ENCODE data around the gene ADCY5. TPM values are rescaled to one million over a fixed set of nuclear protein-coding genes. Genes with fewer than 3 reads are reported as not detected.

Gene ADCY5
- total and polyA plus RNA-seq, 8 donors, result 3.4 to 17.6 (median 14.2) TPM

DNA sequence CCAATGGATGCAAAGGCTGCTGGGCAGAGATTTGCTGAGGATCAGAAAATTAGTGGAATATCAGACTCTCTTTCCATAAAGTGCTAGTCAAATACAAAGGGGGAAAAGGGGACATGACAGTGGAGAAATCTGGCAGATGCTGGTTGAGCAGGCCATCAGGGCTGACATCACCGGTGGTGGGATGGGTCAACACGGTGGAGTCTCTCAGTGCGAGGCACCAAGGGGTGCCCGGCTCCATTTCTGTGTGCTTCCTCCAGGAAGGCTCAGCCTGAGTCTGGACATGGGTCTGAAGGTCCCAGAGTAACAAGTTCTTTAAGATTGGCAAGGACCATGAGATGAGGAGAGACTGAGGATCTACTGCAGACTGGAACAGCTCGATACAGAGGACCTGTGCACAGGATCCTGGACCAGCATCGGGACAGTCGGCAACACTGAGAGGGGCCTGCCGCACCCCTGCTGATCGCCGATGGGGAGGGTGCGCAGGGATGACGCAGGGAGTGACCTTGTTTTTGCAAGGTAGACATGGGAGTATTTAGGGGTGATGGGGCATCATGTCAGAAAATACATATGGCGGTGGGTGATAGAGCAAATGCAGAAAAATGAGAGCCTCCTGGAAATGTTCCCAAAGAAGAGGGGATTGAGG lies 154.5 kb downstream of the ADCY5 start:
- ATAC-seq (no peak), DNase-seq (peak in 1 of 4 donors; percentile 17)
- Histone ChIP-seq H3K36me3 (no peaks in the 10 kb centered on the region), H3K27ac (no peak overlapping the region), H3K4me1 (no peaks in the 10 kb centered on the region), H3K27me3 (peaks cover 0 to 11% of the 10 kb centered on the region in 2 donors), H3K4me3 (no peak overlapping the region), H3K9me3 (no peaks in the 10 kb centered on the region)
- intact Hi-C loops (cut with DNase I), result no loop called here
- TF ChIP-seq, protein P1, sequence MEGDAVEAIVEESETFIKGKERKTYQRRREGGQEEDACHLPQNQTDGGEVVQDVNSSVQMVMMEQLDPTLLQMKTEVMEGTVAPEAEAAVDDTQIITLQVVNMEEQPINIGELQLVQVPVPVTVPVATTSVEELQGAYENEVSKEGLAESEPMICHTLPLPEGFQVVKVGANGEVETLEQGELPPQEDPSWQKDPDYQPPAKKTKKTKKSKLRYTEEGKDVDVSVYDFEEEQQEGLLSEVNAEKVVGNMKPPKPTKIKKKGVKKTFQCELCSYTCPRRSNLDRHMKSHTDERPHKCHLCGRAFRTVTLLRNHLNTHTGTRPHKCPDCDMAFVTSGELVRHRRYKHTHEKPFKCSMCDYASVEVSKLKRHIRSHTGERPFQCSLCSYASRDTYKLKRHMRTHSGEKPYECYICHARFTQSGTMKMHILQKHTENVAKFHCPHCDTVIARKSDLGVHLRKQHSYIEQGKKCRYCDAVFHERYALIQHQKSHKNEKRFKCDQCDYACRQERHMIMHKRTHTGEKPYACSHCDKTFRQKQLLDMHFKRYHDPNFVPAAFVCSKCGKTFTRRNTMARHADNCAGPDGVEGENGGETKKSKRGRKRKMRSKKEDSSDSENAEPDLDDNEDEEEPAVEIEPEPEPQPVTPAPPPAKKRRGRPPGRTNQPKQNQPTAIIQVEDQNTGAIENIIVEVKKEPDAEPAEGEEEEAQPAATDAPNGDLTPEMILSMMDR (IDR thresholded peaks at IDR 0.05), result no peak

DNA sequence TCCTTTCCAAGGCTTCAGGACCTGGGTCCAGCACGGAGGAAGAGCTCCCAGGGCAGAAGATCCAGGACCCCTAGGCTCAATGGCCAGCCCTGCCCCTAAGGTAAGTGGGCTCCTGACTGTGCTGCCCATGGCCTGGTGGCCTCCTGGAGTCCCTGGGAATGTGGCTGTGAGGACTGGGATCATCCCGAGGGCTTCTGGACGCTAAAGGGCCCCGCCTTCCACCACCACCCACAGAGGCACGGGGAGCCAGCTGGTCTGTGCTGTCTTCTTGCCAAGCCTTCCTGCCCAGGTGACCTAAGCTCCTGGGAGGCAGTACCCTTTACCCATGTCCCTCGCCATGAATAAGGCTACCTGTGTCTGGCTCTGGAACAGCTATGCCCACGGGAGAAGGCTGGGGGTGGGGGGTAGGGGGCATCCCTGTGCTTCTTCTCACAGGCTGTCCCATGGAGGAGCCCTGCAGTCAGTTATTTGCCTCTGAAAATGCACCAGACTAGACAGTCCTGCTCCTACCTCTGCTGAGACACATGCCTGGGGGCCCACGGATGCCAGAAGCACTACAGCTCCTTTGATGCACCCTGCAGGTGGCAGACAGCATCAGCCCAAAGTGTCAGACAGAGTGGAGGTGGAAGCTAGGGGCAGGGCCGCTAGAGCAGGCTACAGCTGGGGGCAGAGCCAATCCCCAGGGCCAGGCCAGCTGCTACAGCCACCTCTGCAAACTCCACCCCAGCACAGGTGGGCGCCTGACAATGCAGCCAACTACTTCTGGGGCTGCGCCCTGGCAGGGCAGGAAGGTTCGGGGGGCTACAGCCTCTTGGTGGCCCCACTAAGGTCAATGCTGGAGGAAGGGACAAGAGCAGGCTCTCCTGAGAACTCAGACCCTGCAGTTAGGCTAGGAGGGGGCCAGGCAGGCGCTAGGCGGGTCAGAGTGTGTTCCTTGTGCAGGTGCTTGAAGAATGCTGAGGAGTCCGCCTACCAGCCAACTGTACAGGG lies 156.3 kb downstream of the ADCY5 start:
- TF ChIP-seq, protein P1 (IDR thresholded peaks at IDR 0.05), result no peak
- H3K4me3 ChIP-seq, result no peak overlapping the region
- no peaks in the 10 kb centered on the region for H3K9me3 ChIP-seq
- H3K27me3 ChIP-seq, result peaks cover 0 to 11% of the 10 kb centered on the region in 2 donors
- DNase-seq, result peak in 1 of 4 donors; percentile 14
- no peaks in the 10 kb centered on the region for H3K36me3 ChIP-seq
- H3K27ac ChIP-seq, result no peak overlapping the region
- no peak for ATAC-seq
- intact Hi-C loops (cut with DNase I), result no loop called here
- H3K4me1 ChIP-seq, result no peaks in the 10 kb centered on the region

DNA sequence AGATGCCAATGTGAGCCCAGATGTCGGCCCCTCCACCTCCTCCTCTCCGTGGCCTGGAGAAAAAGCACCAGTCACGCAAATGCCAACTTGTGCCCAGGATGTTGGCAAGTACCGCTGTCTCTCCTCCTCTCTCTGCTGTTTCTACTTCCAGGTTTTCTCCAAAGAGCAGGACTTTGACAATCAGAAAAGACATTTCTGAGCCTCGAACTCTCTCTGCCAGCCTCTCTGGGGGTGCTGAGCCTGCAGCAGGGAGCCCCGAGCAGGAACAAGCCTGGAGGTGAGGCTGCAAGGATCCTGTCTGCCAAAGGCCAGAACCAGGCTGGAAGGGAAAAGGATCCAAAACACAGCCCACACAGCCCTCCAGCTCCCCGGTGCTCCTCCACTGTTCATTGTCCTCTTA lies 157.5 kb downstream of the ADCY5 start:
- no peak for DNase-seq
- TF ChIP-seq, protein P1 (IDR thresholded peaks at IDR 0.05), result no peak
- H3K4me1 ChIP-seq, result no peaks in the 10 kb centered on the region
- no peaks in the 10 kb centered on the region for H3K36me3 ChIP-seq
- no peak overlapping the region for H3K4me3 ChIP-seq
- H3K9me3 ChIP-seq, result no peaks in the 10 kb centered on the region
- ATAC-seq, result no peak
- H3K27me3 ChIP-seq, result peaks cover 0 to 11% of the 10 kb centered on the region in 2 donors
- H3K27ac ChIP-seq, result no peak overlapping the region
- intact Hi-C loops (cut with DNase I), result no loop called here

DNA sequence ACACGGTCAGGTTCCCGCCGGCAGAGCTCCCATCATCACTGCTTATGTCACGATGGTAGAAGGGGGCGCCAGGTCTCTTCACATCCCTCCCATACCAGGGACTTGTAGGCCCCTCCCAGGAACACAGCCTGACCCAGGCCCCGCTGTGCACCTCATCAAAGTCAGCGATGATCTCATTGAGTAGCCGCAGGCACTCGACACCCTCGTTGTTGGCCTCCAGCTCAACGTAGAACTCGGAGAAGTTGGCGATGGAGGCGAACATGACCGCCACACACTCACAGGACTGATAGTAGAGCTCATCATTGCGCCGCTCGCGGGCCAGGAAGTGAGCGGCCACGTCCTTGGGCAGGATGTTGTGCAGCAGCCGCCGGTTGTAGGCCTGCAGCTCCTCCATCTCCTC lies 157.9 kb downstream of the ADCY5 start:
- Histone ChIP-seq H3K27me3 (peaks cover 0 to 11% of the 10 kb centered on the region in 2 donors), H3K4me1 (no peaks in the 10 kb centered on the region), H3K36me3 (no peaks in the 10 kb centered on the region), H3K4me3 (no peak overlapping the region), H3K27ac (no peak overlapping the region), H3K9me3 (no peaks in the 10 kb centered on the region)
- DNase-seq (no peak), ATAC-seq (no peak)
- TF ChIP-seq, protein P1 (IDR thresholded peaks at IDR 0.05), result no peak
- intact Hi-C loops (cut with DNase I), result no loop called here
